H1 (cell line): Measurements from ENCODE around the gene ABL1. TPM values are rescaled to one million over a fixed set of nuclear protein-coding genes. Genes with fewer than 3 reads are reported as not detected.

Experiments used
- CTCF ChIA-PET: fragments of 300-600 bp; sonication (Branson Sonifier 250); formaldehyde crosslinking; loops from one replicate; lab custom pipeline; 2021; ENCODE audit not compliant: partially characterized antibody; lab: Charles Lee
- POLR2A ChIA-PET: fragments of 300-600 bp; sonication (Branson Sonifier 250); formaldehyde crosslinking; loops from one replicate; lab custom pipeline; 2021; ENCODE audit warnings: inconsistent platforms; ENCODE audit not compliant: partially characterized antibody; lab: Charles Lee
- DNase-seq, 2 experiments: peaks; one replicate each; pipeline versions ENCODE4 v3.0.0 to v3.0.0-alpha.2; 2010 to 2022; ENCODE audit warnings: low spot score in 2 of 2, low read depth in 1 of 2, mixed read lengths in 1 of 2
- FAIRE-seq: peaks from 2 replicates; lab custom pipeline; 2011; peaks lifted over from hg19 to GRCh38; lab: Jason Lieb, UNC
- H2AFZ ChIP-seq: 2 replicates; pipeline ENCODE4 v1.8.1; 2012; ENCODE audit warnings: low read length, inconsistent platforms
- H2AK5ac ChIP-seq: 2 replicates; pipeline ENCODE4 v1.6.1; 2013; ENCODE audit warnings: low read depth, low read length
- H2BK120ac ChIP-seq: replicated peaks from 2 replicates; pipeline ENCODE3; 2013; ENCODE audit warnings: low read depth, low read length, inconsistent platforms
- H2BK12ac ChIP-seq: 2 replicates; pipeline ENCODE4 v1.6.1; 2013; ENCODE audit warnings: low read depth, low read length
- H2BK15ac ChIP-seq: 2 replicates; pipeline ENCODE4 v1.6.1; 2013; ENCODE audit warnings: low read length
- H2BK20ac ChIP-seq: 2 replicates; pipeline ENCODE4 v1.6.1; 2013; ENCODE audit warnings: low read length
- H2BK5ac ChIP-seq: 2 replicates; pipeline ENCODE4 v1.6.1; 2013; ENCODE audit warnings: low read depth, low read length
- H3K14ac ChIP-seq: 2 replicates; pipeline ENCODE4 v1.6.1; 2013; ENCODE audit warnings: inconsistent platforms; ENCODE audit not compliant: insufficient read length
- H3K18ac ChIP-seq: 2 replicates; pipeline ENCODE4 v1.6.1; 2013; ENCODE audit warnings: low read length; ENCODE audit errors: extremely low read depth
- H3K23ac ChIP-seq: 2 replicates; pipeline ENCODE4 v1.6.1; 2013; ENCODE audit warnings: inconsistent platforms; ENCODE audit not compliant: insufficient read length
- H3K23me2 ChIP-seq: 2 replicates; pipeline ENCODE4 v1.6.1; 2013; ENCODE audit warnings: low read depth, low read length
- H3K27ac ChIP-seq: 2 replicates; pipeline ENCODE4 v1.6.1; 2011; ENCODE audit warnings: low read depth, low read length, inconsistent platforms
- H3K27me3 ChIP-seq, 4 experiments: replicated peaks in 1 of 4; 1 replicate in 1 of 4; 2 replicates in 3 of 4; pipeline versions ENCODE4 v1.6.1 to v1.8.1; 2011 to 2013; ENCODE audit warnings: low read length in 3 of 4, mild to moderate bottlenecking in 3 of 4, inconsistent platforms in 2 of 4, mixed read lengths in 2 of 4, moderate library complexity in 1 of 4; ENCODE audit not compliant: control insufficient read depth in 3 of 4, insufficient read depth in 3 of 4; ENCODE audit errors: extremely low read depth in 1 of 4
- H3K36me3 ChIP-seq, 4 experiments: 2 replicates each; pipeline versions ENCODE4 v1.6.1 to v1.8.1; 2011 to 2013; ENCODE audit warnings: mild to moderate bottlenecking in 4 of 4, low read length in 3 of 4, moderate library complexity in 2 of 4, control low read depth in 1 of 4, inconsistent platforms in 1 of 4; ENCODE audit not compliant: insufficient read depth in 4 of 4, control insufficient read depth in 2 of 4
- H3K4ac ChIP-seq: replicated peaks from 2 replicates; pipeline ENCODE3; 2013; ENCODE audit warnings: low read length, low read depth, mixed read lengths, inconsistent platforms; ENCODE audit not compliant: insufficient read length
- H3K4me1 ChIP-seq, 4 experiments: replicated peaks in 1 of 4; 1 replicate in 1 of 4; 2 replicates in 3 of 4; pipeline versions ENCODE4 v1.6.1 to v1.8.1; 2011 to 2013; ENCODE audit warnings: low read length in 3 of 4, inconsistent platforms in 2 of 4, mixed read lengths in 1 of 4; ENCODE audit not compliant: insufficient read depth in 4 of 4, control insufficient read depth in 3 of 4
- H3K4me2 ChIP-seq, 2 experiments: 2 replicates each; pipeline versions ENCODE4 v1.6.1 to v1.8.1; 2011 to 2013; ENCODE audit warnings: low read depth in 2 of 2, low read length in 2 of 2, control low read depth in 1 of 2, inconsistent platforms in 1 of 2, mild to moderate bottlenecking in 1 of 2; ENCODE audit not compliant: insufficient read depth in 1 of 2
- H3K4me3 ChIP-seq, 4 experiments: fragments of 200-600, 300-600 bp in 1 of 4; sonication (generic), shearing (Covaris generic), sonication (Bioruptor Twin) in 1 of 4; 2 replicates each; pipeline versions ENCODE4 v1.5.1 to v1.8.1; 2011 to 2016; ENCODE audit warnings: low read length in 4 of 4, low read depth in 3 of 4, control low read depth in 2 of 4, inconsistent platforms in 2 of 4, mild to moderate bottlenecking in 2 of 4, mixed read lengths in 1 of 4, moderate library complexity in 1 of 4; ENCODE audit not compliant: insufficient read depth in 2 of 4; ENCODE audit errors: extremely low read depth in 1 of 4
- H3K56ac ChIP-seq: replicated peaks from 2 replicates; pipeline ENCODE3; 2013; ENCODE audit warnings: low read depth, mild to moderate bottlenecking, mixed read lengths, low read length, inconsistent platforms; ENCODE audit not compliant: insufficient read length
- H3K79me1 ChIP-seq: 2 replicates; pipeline ENCODE4 v1.6.1; 2013; ENCODE audit warnings: low read depth, low read length, control low read depth
- H3K79me2 ChIP-seq, 2 experiments: 2 replicates each; pipeline versions ENCODE4 v1.6.1 to v1.8.1; 2012 to 2013; ENCODE audit warnings: low read length in 2 of 2, mild to moderate bottlenecking in 2 of 2, inconsistent platforms in 1 of 2; ENCODE audit not compliant: insufficient read depth in 2 of 2, control insufficient read depth in 1 of 2
- H3K9ac ChIP-seq, 4 experiments: replicated peaks in 1 of 4; 1 replicate in 1 of 4; 2 replicates in 3 of 4; pipeline versions ENCODE4 v1.6.1 to v1.8.1; 2011 to 2013; ENCODE audit warnings: low read depth in 3 of 4, low read length in 3 of 4, control low read depth in 2 of 4, mild to moderate bottlenecking in 2 of 4, moderate library complexity in 2 of 4, inconsistent platforms in 1 of 4; ENCODE audit errors: extremely low read depth in 1 of 4
- H3K9me3 ChIP-seq, 2 experiments: 2 replicates each; pipeline versions ENCODE4 v1.6.1 to v1.8.1; 2012 to 2013; ENCODE audit warnings: mild to moderate bottlenecking in 2 of 2, moderate library complexity in 2 of 2, control low read depth in 1 of 2, inconsistent platforms in 1 of 2, low read depth in 1 of 2, low read length in 1 of 2, mixed read lengths in 1 of 2; ENCODE audit not compliant: insufficient read depth in 2 of 2
- H4K20me1 ChIP-seq, 2 experiments: replicated peaks in 1 of 2; 2 replicates each; pipeline versions ENCODE3 to v1.8.1; 2011 to 2013; ENCODE audit warnings: inconsistent platforms in 2 of 2, low read length in 2 of 2, mild to moderate bottlenecking in 1 of 2; ENCODE audit not compliant: insufficient read depth in 2 of 2, control insufficient read depth in 1 of 2
- H4K5ac ChIP-seq: 2 replicates; pipeline ENCODE4 v1.6.1; 2013; ENCODE audit warnings: low read length, low read depth, mixed read lengths, inconsistent platforms; ENCODE audit not compliant: insufficient read length
- H4K8ac ChIP-seq: 2 replicates; pipeline ENCODE4 v1.8.0; 2013; ENCODE audit warnings: mild to moderate bottlenecking, moderate library complexity, low read length, inconsistent platforms; ENCODE audit not compliant: insufficient read depth; ENCODE audit errors: extremely low read depth
- H4K91ac ChIP-seq: replicated peaks from 2 replicates; pipeline ENCODE3; 2013; ENCODE audit warnings: low read length, mixed read lengths, inconsistent platforms; ENCODE audit not compliant: insufficient read length
- BCL11A ChIP-seq, 2 experiments: IDR thresholded peaks; one replicate each; pipeline ENCODE4 v1.6.1; 2011; ENCODE audit warnings: low read depth in 2 of 2, low read length in 2 of 2, mild to moderate bottlenecking in 2 of 2
- CEBPB ChIP-seq: IDR thresholded peaks from 2 replicates; pipeline ENCODE4 v1.6.1; 2012; ENCODE audit warnings: low read depth, low read length
- KDM5A ChIP-seq: fragments of 200-600 bp; IDR thresholded peaks from 2 replicates; pipeline ENCODE4 v1.7.1; 2012; ENCODE audit warnings: mild to moderate bottlenecking, low read length, inconsistent platforms, mixed read lengths
- MAX ChIP-seq: IDR thresholded peaks from 2 replicates; pipeline ENCODE4 v1.6.1; 2012; ENCODE audit warnings: inconsistent platforms
- RBBP5 ChIP-seq: IDR thresholded peaks from 2 replicates; pipeline ENCODE4 v1.7.1; 2012; ENCODE audit warnings: low read depth, mild to moderate bottlenecking, inconsistent platforms, low read length, moderate library complexity, borderline replicate concordance
- RFX5 ChIP-seq: IDR thresholded peaks from 2 replicates; pipeline ENCODE4 v1.6.1; 2011; ENCODE audit warnings: low read depth, low read length, improper control_type of control experiment, borderline replicate concordance
- SAP30 ChIP-seq: fragments of 300-600 bp; sonication (generic); IDR thresholded peaks from 2 replicates; pipeline ENCODE4 v1.7.1; 2012; ENCODE audit warnings: low read length, moderate library complexity, mild to moderate bottlenecking, inconsistent platforms; ENCODE audit not compliant: insufficient read depth, insufficient replicate concordance
- SIN3A ChIP-seq, 2 experiments: IDR thresholded peaks in 1 of 2; conservative IDR thresholded peaks in 1 of 2; 2 replicates each; pipeline ENCODE4 v1.6.1; 2011 to 2012; ENCODE audit warnings: low read length in 2 of 2, improper control_type of control experiment in 1 of 2, low read depth in 1 of 2, mild to moderate bottlenecking in 1 of 2
- SP2 ChIP-seq: IDR thresholded peaks from 2 replicates; pipeline ENCODE4 v1.6.1; 2012; ENCODE audit warnings: mild to moderate bottlenecking, low read length, inconsistent platforms
- TCF12 ChIP-seq: IDR thresholded peaks from 2 replicates; pipeline ENCODE4 v1.6.1; 2011; ENCODE audit warnings: low read depth, mild to moderate bottlenecking, low read length
- WGBS, 2 experiments: shearing (Covaris generic) in 1 of 2; methylation state at CpG; one replicate each; pipeline versions ENCODE4 v1.1.6 to v1.1.7; 2013 to 2015; ENCODE audit warnings: low lambda C conversion rate in 2 of 2, mixed read lengths in 2 of 2, inconsistent platforms in 1 of 2, low coverage in 1 of 2, missing lambda C conversion rate in 1 of 2; ENCODE audit not compliant: insufficient replicate concordance in 2 of 2, insufficient coverage in 1 of 2, insufficient read length in 1 of 2; ENCODE audit errors: extremely low coverage in 1 of 2, missing lambda C conversion rate in 1 of 2; 5-methylcytosine and 5-hydroxymethylcytosine counted together
- polyA plus RNA-seq, 7 experiments: library from polyadenylated mRNA; depleted of rRNA in 3 of 7; stranded (reverse) in 5 of 7; unstranded in 2 of 7; fragments of >200 nt in 5 of 7; fragments of 200-250 nt in 2 of 7; gene quantifications; 1 replicate in 5 of 7; 2 replicates in 1 of 7; 4 replicates in 1 of 7; pipeline versions ENCODE4 v1.2.1 to v1.2.3, GENCODE V29; 2011 to 2013; ENCODE audit warnings: missing spikeins in 2 of 7, mixed read lengths in 2 of 7
- total RNA-seq: library from RNA; stranded (reverse); fragmentation: NEBNext Ultra II Directional; extraction: Animal tissue kit (Norgen Biotek cat#: 25700); gene quantifications from 2 replicates; pipeline ENCODE4 v1.2.1, GENCODE V29; 2021

Gene ABL1
- total and polyA plus RNA-seq, 2 of the 8 experiments (the other 6 are each of a cell fraction or from before 2014, with no cell fraction given), result 35.3 to 104 TPM

- Histone ChIP-seq H3K4me3 (no peak overlapping the region; a peak in 2 of 8 replicates), H2BK15ac (no peak overlapping the region; the same call in 1 of the 2 replicates), H2BK120ac (peak overlapping the region; percentile 70), H3K4ac (no peak overlapping the region), H3K56ac (no peak overlapping the region), H4K20me1 (peaks cover 0 to 13% of the 10 kb centered on the region in 2 experiments), H3K79me1 (peaks cover 15% of the 10 kb centered on the region), H2AK5ac (no peak overlapping the region), H3K79me2 (peaks cover 23 to 93% of the 10 kb centered on the region in 2 experiments), H4K8ac (no peak overlapping the region), H3K9me3 (no peaks in the 10 kb centered on the region), H3K27ac (peak overlapping the region; percentile 62), H4K91ac (peak overlapping the region; percentile 61), H2BK5ac (no peak overlapping the region; the same call in 1 of the 2 replicates), H3K14ac (no peak overlapping the region), H2BK12ac (no peak overlapping the region), H3K18ac (peak overlapping the region; percentile 55; the same call in 1 of the 2 replicates), H3K23ac (no peak overlapping the region), H3K4me1 (peaks cover 4 to 24% (median 13%) of the 10 kb centered on the region in 4 experiments), H2BK20ac (no peak overlapping the region), H3K36me3 (no peaks in the 10 kb centered on the region), H3K27me3 (no peaks in the 10 kb centered on the region), H3K4me2 (peak overlapping the region; percentile 33 to 44), H2AFZ (no peak overlapping the region), H4K5ac (peak overlapping the region; percentile 35), H3K9ac (peak overlapping the region in 1 of 4 experiments; percentile 40; a peak in 2 of 7 replicates), H3K23me2 (no peaks in the 10 kb centered on the region; the same call in 1 of the 2 replicates)
- POLR2A ChIA-PET, result interaction anchor here (2.5 kb wide), 1 partner anchor 11 kb away, joined by 8 read pairs; no protein-coding TSS in a partner anchor
- CTCF ChIA-PET, result interaction anchor here (0.8 to 3.3 kb wide), 8 partner anchors 8 to 76 kb away, joined by 3 to 16 read pairs (median 5); no protein-coding TSS in a partner anchor
- DNase-seq (no peak), FAIRE-seq (no peak)
- WGBS, 2 experiments, result 44% methylated on average over 13 of the region's 13 CpGs; no CpG with 5 or more reads in 1 of the 2 experiments
- TF ChIP-seq SIN3A (conservative IDR thresholded peaks at IDR 0.05 in 1 of 2, IDR thresholded peaks at IDR 0.05 in 1 of 2; ENCODE audit: low read depth in 1 of 2, low read length in 2 of 2), result 0 out of 4 replicates have a peak, but pooled peaks of 1 of the 2 experiments have one; percentile 46
- no peak for TF ChIP-seq RBBP5
- TF ChIP-seq SAP30, result no peak
- peak; percentile 99 for TF ChIP-seq CEBPB
- TF ChIP-seq RFX5, result no peak
- TF ChIP-seq KDM5A, result no peak
- TF ChIP-seq BCL11A (IDR thresholded peaks at IDR 0.05; ENCODE audit: low read depth in 2 of 2, low read length in 2 of 2), result no peak
- TF ChIP-seq TCF12, result no peak
- no peak for TF ChIP-seq SP2
- 0 out of 2 replicates have a peak, but pooled peaks have one; percentile 31 for TF ChIP-seq MAX
Observed at GRCh38 chr9:130847306-130848217, 12.5 kb downstream of the ABL1 start.
